Measurements from ENCODE around the gene ARMC5. TPM values are rescaled to one million over a fixed set of nuclear protein-coding genes. Genes with fewer than 3 reads are reported as not detected.
"Not testable (repeated sequence)": the region's sequence is repeated elsewhere in the genome, so short reads cannot be mapped to it uniquely, and the experiment has no call there.

The ARMC5 gene
- polyA plus RNA-seq, 1 of the 3 experiments (the other 2 are of a cell fraction), result 8.9 TPM

- DNase-seq, result no peak
- 94% methylated on average over 2 of the region's 4 CpGs for WGBS (ENCODE audit: low lambda C conversion rate)
- H3K79me2 ChIP-seq (ENCODE audit: insufficient read depth), result no peaks in the 10 kb centered on the region
- TF ChIP-seq MEF2A (IDR thresholded peaks at IDR 0.05; ENCODE audit: borderline replicate concordance, low read depth) (no peak), MXI1 (IDR thresholded peaks at IDR 0.05; ENCODE audit: low read depth, low read length) (no peak), POLR2AphosphoS5 (IDR thresholded peaks at IDR 0.05; ENCODE audit: low read depth, low read length) (no peak), GABPA (IDR thresholded peaks at IDR 0.05; ENCODE audit: low read depth) (no peak), CHD2 (IDR thresholded peaks at IDR 0.05; ENCODE audit: low read length, partially characterized antibody) (no peak), RXRA (IDR thresholded peaks at IDR 0.05; ENCODE audit: borderline replicate concordance, low read depth) (no peak), JUND (IDR thresholded peaks at IDR 0.05) (no peak), TCF12 (IDR thresholded peaks at IDR 0.05) (no peak), NFIC (IDR thresholded peaks at IDR 0.05; ENCODE audit: borderline replicate concordance) (no peak), YY1 (IDR thresholded peaks at IDR 0.05; ENCODE audit: low read depth) (no peak), FOXM1 (IDR thresholded peaks at IDR 0.05; ENCODE audit: low read depth) (no peak), GATA2 (CRISPR knock-in tag; IDR thresholded peaks at IDR 0.05) (no peak), RFX5 (IDR thresholded peaks at IDR 0.05; ENCODE audit: low read length) (no peak), RCOR1 (IDR thresholded peaks at IDR 0.05; ENCODE audit: low read length) (no peak)
- TF ChIP-seq, protein P1, sequence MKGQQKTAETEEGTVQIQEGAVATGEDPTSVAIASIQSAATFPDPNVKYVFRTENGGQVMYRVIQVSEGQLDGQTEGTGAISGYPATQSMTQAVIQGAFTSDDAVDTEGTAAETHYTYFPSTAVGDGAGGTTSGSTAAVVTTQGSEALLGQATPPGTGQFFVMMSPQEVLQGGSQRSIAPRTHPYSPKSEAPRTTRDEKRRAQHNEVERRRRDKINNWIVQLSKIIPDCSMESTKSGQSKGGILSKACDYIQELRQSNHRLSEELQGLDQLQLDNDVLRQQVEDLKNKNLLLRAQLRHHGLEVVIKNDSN (IDR thresholded peaks at IDR 0.05; ENCODE audit: borderline replicate concordance, low read depth), result no peak
- POLR2A ChIA-PET, result no interaction called here
- H3K36me3 ChIP-seq (replicated peaks in 1 of 2; ENCODE audit: control insufficient read depth in 1 of 2, insufficient read depth in 2 of 2, low read length in 1 of 2), result peaks cover 0 to 5% of the 10 kb centered on the region in 2 experiments
- H3K9me2 ChIP-seq, result no peaks in the 10 kb centered on the region
- no peak within 1 kb of the TSS for H3K9ac ChIP-seq
- no peaks in the 10 kb centered on the region for H3K27me3 ChIP-seq (ENCODE audit: insufficient read depth)
- H3K4me2 ChIP-seq, result no peak within 1 kb of the TSS
- no peaks in the 10 kb centered on the region for H3K9me3 ChIP-seq
- H3K4me1 ChIP-seq (ENCODE audit: control insufficient read depth in 1 of 2, insufficient read depth in 2 of 2, low read depth in 1 of 2, low read length in 1 of 2), result peaks cover 0 to 8% of the 10 kb centered on the region in 2 experiments; a peak in 1 of 4 replicates
- CTCF ChIA-PET, result interaction anchor here (1.3 to 1.8 kb wide), 2 partner anchors 10 to 23 kb away, joined by 4 to 6 read pairs; no protein-coding TSS in a partner anchor
- no peak within 1 kb of the TSS for H3K4me3 ChIP-seq (ENCODE audit: low read depth in 2 of 2, low read length in 1 of 2)
- no peak within 1 kb of the TSS for H3K27ac ChIP-seq (ENCODE audit: low read depth in 2 of 2, low read length in 1 of 2)
- no peak within 1 kb of the TSS for H2AFZ ChIP-seq (ENCODE audit: low read depth)
- peaks cover 15% of the 10 kb centered on the region for H3F3A ChIP-seq (replicated peaks; ENCODE audit: insufficient read depth)
- peaks cover 5% of the 10 kb centered on the region; the same call in 1 of the 2 replicates for H4K20me1 ChIP-seq (ENCODE audit: insufficient read depth)
These were observed 23.8 kb downstream of the ARMC5 start, which contains the start of gene SLC5A2 for GRCh38 chr16:31483081-31483480. SLC5A2 (plus strand) TSS chr16:31483123; CDS start chr16:31483137, 14 bp downstream.

DNA sequence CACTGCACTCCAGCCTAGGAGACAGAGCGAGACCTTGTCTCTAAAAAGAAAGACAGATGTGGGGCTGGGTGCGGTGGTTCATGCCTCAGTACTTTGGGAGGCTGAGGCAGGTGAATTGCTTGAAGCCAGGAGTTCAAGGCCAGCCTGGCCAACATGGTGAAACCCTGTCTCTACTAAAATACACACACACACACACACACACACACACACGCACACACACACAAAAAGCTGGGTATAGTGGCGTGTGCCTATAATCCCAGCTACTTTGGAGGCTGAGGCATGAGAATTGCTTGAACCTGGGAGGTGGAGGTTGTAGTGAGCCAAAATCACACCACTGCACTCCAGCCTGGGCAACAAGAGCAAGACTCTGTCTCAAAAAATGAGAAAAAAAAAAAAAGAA is 24.7 kb downstream of the ARMC5 start:
- H3K27me3 ChIP-seq (ENCODE audit: insufficient read depth); CTCF ChIA-PET; H4K20me1 ChIP-seq (ENCODE audit: insufficient read depth); DNase-seq; H3K9me2 ChIP-seq; H3K9me3 ChIP-seq; POLR2A ChIA-PET; H2AFZ ChIP-seq (ENCODE audit: low read depth); H3K79me2 ChIP-seq (ENCODE audit: insufficient read depth); H3K27ac ChIP-seq (ENCODE audit: low read depth in 2 of 2, low read length in 1 of 2); H3K4me3 ChIP-seq (ENCODE audit: low read depth in 2 of 2, low read length in 1 of 2); H3K36me3 ChIP-seq (replicated peaks in 1 of 2; ENCODE audit: control insufficient read depth in 1 of 2, insufficient read depth in 2 of 2, low read length in 1 of 2); H3K4me2 ChIP-seq; H3K9ac ChIP-seq: not testable (repeated sequence)
- peaks cover 15% of the 10 kb centered on the region for H3F3A ChIP-seq (replicated peaks; ENCODE audit: insufficient read depth)
- H3K4me1 ChIP-seq (ENCODE audit: control insufficient read depth in 1 of 2, insufficient read depth in 2 of 2, low read depth in 1 of 2, low read length in 1 of 2), result peaks cover 0 to 16% of the 10 kb centered on the region in 2 experiments; a peak in 1 of 4 replicates
- 90% methylated on average over 4 of the region's 4 CpGs for WGBS (ENCODE audit: low lambda C conversion rate)
